Large intestine (tissue), 3 donors: ENCODE data around the gene FOXP1. TPM values are rescaled to one million over a fixed set of nuclear protein-coding genes. Genes with fewer than 3 reads are reported as not detected.

ENCODE experiments used
- DNase-seq, 2 donors: peaks; one replicate each; pipeline versions ENCODE4 v3.0.0 to v3.0.0-alpha.2; 2013
- H3K27ac ChIP-seq: one replicate; pipeline ENCODE4 v1.5.1; 2013; ENCODE audit warnings: low read length
- H3K27me3 ChIP-seq: 2 replicates; pipeline ENCODE4 v1.6.1; 2013; ENCODE audit warnings: low read length; ENCODE audit not compliant: control insufficient read depth, insufficient read depth
- H3K36me3 ChIP-seq: 2 replicates; pipeline ENCODE4 v1.6.1; 2013; ENCODE audit warnings: low read length; ENCODE audit not compliant: control insufficient read depth, insufficient read depth
- H3K4me1 ChIP-seq: one replicate; pipeline ENCODE4 v1.6.1; 2013; ENCODE audit warnings: low read length; ENCODE audit not compliant: control insufficient read depth, insufficient read depth
- H3K4me3 ChIP-seq: one replicate; pipeline ENCODE4 v1.5.1; 2013; ENCODE audit warnings: low read length
- H3K9me3 ChIP-seq: one replicate; pipeline ENCODE4 v1.6.1; 2013; ENCODE audit warnings: mild to moderate bottlenecking, low read depth, low read length, moderate library complexity; ENCODE audit not compliant: control insufficient read depth
- WGBS: methylation state at CpG from one replicate; pipeline ENCODE4 v1.1.5; 2013; ENCODE audit warnings: low lambda C conversion rate; ENCODE audit not compliant: insufficient coverage; 5-methylcytosine and 5-hydroxymethylcytosine counted together
- polyA plus RNA-seq: library from polyadenylated mRNA; unstranded; fragments of 120-200 nt; gene quantifications from one replicate; pipeline ENCODE4 v1.2.1, GENCODE V29; 2013

The FOXP1 gene
- polyA plus RNA-seq, 1 donor = 64.1 TPM

DNA sequence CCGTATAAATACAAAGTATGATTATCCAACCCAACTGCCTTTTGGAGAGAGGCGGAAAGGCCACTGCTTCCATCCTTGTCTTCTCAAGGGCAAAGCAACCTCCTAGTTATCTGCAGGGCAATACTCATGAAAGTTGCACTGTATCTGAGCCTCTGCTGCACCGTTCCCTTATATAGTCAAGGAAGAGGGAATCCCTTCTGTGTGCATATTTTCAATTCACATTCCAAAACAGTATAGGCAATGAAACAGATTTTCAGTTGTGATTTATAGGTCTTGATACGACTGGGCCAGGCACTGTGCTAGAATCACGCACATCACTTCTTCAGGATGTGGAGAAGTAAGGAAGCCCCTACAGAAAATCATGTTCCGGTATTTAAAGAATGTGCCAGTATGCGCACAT, 455.7 kb downstream of the FOXP1 start:
- WGBS = 20% methylated on average over 1 of the region's 7 CpGs
- Histone ChIP-seq H3K27me3 (no peaks in the 10 kb centered on the region), H3K4me1 (peaks cover 35% of the 10 kb centered on the region), H3K27ac (peak overlapping the region; percentile 83), H3K9me3 (no peaks in the 10 kb centered on the region), H3K36me3 (peaks cover 4% of the 10 kb centered on the region), H3K4me3 (no peak overlapping the region)
- no peak for DNase-seq

DNA sequence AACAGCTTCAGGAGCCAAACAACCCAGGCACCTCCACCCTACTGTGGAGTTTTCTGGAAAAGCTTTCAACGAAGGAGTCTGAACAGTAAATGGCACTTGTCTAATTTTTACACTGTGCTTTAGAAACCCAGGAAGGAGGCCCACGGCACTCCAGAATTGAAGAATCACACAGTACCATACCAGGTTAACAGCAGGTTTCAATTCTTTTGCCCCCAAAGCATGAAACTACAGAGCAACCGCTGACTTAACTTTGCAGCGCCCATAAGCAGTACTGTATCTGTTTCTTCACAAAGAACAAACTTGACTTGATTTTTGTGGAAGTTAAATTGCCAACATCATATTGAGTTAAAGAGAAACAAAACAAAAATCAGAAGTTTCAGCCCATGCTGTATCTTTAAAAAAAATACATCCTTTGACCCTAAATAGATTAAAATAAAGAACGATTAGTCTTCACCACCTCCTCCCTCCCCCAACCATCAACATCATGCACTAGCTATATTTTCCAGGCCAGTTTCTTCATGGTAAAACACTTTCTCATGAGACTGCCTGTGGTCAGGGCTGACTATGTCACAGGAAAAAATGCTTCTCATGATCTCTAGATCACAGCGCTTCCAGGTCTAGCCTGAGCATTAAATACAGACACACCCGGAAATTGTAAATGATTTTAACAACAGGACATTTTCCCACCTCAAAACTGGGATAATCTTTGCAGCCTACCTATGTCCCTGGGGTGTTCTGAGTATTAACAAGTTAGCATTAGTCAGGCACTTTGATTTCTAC, 456.3 kb downstream of the FOXP1 start:
- WGBS = 0% methylated on average over 1 of the region's 7 CpGs
- Histone ChIP-seq H3K4me3 (no peak overlapping the region), H3K27ac (peak overlapping the region; percentile 83), H3K36me3 (peaks cover 4% of the 10 kb centered on the region), H3K9me3 (no peaks in the 10 kb centered on the region), H3K4me1 (peaks cover 29% of the 10 kb centered on the region), H3K27me3 (no peaks in the 10 kb centered on the region)
- peak in 1 of 2 donors; percentile 73 for DNase-seq

DNA sequence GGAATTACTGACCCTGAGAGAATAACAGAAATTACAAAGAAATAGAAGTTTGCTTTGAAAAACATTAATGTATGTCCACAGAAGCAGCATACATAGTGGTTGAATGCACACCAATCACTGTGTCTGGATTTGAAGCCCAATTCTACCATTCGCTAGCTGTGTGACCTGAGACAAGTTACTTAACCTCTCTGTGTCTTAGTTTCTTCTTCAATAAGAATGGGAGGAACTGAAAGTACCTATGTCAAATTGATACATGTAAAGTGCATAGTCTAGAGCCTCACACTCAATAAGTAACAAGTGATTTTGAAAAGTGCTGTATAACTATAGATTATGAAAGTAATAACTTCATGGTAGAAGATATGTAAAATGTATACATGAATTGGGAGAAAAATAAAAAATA, 457.8 kb downstream of the FOXP1 start:
- whole genome bisulfite sequencing = no CpG with 5 or more reads among the region's 1 CpG
- Histone ChIP-seq H3K36me3 (peaks cover 4% of the 10 kb centered on the region), H3K9me3 (no peaks in the 10 kb centered on the region), H3K4me3 (no peak overlapping the region), H3K27ac (no peak overlapping the region), H3K27me3 (no peaks in the 10 kb centered on the region), H3K4me1 (peaks cover 14% of the 10 kb centered on the region)
- DNase-seq = no peak

DNA sequence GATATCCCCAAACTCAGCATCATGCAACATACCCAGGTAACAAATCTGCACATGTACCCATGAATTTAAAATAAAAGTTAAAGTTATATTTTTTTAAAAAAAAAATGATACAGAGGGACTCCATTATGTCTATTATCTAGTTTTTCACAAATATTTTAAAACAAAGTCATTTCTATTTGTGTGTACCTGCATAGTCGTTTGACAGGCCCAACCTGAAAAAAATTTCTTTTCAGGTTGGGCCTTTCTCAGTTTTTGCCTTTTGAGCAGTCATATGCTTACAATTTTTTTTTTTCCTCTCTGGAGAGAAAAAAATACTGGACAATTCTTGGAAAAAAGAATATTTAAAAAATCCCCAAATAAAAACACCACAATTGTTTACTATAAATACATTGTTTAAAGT, 459.5 kb downstream of the FOXP1 start:
- Histone ChIP-seq H3K4me1 (peaks cover 18% of the 10 kb centered on the region), H3K27me3 (no peaks in the 10 kb centered on the region), H3K36me3 (peaks cover 4% of the 10 kb centered on the region), H3K27ac (no peak overlapping the region), H3K9me3 (no peaks in the 10 kb centered on the region), H3K4me3 (no peak overlapping the region)
- no peak for DNase-seq
- 50% methylated on average over 1 of the region's 1 CpG for WGBS

DNA sequence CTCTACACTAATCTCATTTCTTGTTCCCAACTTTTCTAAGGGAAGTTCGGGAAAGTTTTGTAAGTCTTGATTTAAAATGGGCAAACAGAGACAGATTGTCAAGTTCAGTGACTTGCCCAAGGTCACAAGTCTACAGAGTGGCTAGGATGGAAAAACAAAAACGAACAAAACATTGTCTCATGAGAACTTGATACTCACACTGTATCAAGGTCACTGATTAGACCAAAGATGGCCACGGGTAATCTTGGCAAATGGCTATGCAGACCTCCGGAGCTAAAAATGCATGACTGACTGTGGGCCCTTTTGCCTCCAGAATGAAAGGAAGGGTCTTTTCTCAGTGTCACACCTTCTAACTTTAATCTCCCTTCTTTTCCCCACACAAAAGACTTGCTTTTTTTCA, 460.9 kb downstream of the FOXP1 start:
- Histone ChIP-seq H3K9me3 (no peaks in the 10 kb centered on the region), H3K36me3 (peaks cover 4% of the 10 kb centered on the region), H3K4me1 (peaks cover 17% of the 10 kb centered on the region), H3K4me3 (no peak overlapping the region), H3K27ac (no peak overlapping the region), H3K27me3 (no peaks in the 10 kb centered on the region)
- 100% methylated on average over 1 of the region's 4 CpGs for WGBS
- DNase-seq = no peak

- H3K36me3 ChIP-seq = peaks cover 4% of the 10 kb centered on the region
- peaks cover 13% of the 10 kb centered on the region for H3K4me1 ChIP-seq
- no peaks in the 10 kb centered on the region for H3K27me3 ChIP-seq
- no CpG with 5 or more reads among the region's 3 CpGs for WGBS
- no peak overlapping the region for H3K4me3 ChIP-seq
- no peak overlapping the region for H3K27ac ChIP-seq
- no peak for DNase-seq
- H3K9me3 ChIP-seq = no peaks in the 10 kb centered on the region
Measured at GRCh38 chr3:71121429-71122167, 461.9 kb downstream of the FOXP1 start.

DNA sequence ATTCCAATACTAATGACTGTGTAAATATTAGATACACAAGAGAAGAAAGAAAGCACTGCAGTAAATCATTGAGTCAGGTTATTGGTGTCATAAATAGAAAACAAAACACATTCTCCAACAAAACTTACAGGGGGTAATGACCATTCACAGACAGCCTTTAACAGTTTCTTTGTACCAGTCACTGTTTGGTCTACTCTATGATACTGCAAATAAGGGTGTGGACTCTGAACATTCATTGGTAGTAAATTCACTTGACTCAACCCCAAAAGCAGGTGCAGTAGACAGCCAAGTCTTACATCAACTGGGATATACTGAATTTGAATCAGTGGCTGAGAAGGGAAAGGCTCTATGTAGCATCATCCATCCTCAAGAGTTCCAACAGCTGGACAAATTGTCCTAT, 463.5 kb downstream of the FOXP1 start:
- no peak overlapping the region for H3K4me3 ChIP-seq
- H3K4me1 ChIP-seq = peaks cover 13% of the 10 kb centered on the region
- H3K9me3 ChIP-seq = no peaks in the 10 kb centered on the region
- no peaks in the 10 kb centered on the region for H3K27me3 ChIP-seq
- peaks cover 4% of the 10 kb centered on the region for H3K36me3 ChIP-seq
- DNase-seq = peak in 1 of 2 donors; percentile 74
- H3K27ac ChIP-seq = peak overlapping the region; percentile 61

DNA sequence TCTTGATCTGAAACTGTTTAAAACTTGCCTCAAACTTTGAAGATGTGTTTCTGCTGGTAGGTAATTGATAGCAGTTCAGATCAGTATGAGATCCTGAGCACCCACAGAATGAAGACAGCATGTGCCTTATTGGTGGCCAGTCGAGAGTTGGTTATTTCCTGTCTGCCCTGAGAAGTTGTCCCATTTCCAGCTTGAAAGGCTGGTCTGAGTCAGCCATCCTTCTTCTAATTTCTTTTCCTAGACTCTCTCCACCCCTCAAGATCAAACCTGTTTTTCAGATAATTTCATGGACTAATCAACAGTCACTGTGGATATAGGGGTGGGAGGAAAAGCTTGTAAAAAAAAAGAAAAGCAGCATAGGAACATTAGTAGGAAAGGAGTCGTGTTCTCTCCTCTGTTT, 464.4 kb downstream of the FOXP1 start:
- peak overlapping the region; percentile 61 for H3K27ac ChIP-seq
- no CpG with 5 or more reads among the region's 2 CpGs for WGBS
- DNase-seq = no peak
- no peaks in the 10 kb centered on the region for H3K9me3 ChIP-seq
- no peak overlapping the region for H3K4me3 ChIP-seq
- H3K27me3 ChIP-seq = no peaks in the 10 kb centered on the region
- H3K4me1 ChIP-seq = peaks cover 13% of the 10 kb centered on the region
- H3K36me3 ChIP-seq = peaks cover 4% of the 10 kb centered on the region

GRCh38 chr3:71118436-71118835, 465.1 kb downstream of the FOXP1 start:
- Histone ChIP-seq H3K36me3 (peaks cover 4% of the 10 kb centered on the region), H3K27me3 (no peaks in the 10 kb centered on the region), H3K4me1 (peaks cover 13% of the 10 kb centered on the region), H3K9me3 (no peaks in the 10 kb centered on the region), H3K27ac (no peak overlapping the region), H3K4me3 (no peak overlapping the region)
- 92% methylated on average over 2 of the region's 4 CpGs for WGBS
- no peak for DNase-seq

DNA sequence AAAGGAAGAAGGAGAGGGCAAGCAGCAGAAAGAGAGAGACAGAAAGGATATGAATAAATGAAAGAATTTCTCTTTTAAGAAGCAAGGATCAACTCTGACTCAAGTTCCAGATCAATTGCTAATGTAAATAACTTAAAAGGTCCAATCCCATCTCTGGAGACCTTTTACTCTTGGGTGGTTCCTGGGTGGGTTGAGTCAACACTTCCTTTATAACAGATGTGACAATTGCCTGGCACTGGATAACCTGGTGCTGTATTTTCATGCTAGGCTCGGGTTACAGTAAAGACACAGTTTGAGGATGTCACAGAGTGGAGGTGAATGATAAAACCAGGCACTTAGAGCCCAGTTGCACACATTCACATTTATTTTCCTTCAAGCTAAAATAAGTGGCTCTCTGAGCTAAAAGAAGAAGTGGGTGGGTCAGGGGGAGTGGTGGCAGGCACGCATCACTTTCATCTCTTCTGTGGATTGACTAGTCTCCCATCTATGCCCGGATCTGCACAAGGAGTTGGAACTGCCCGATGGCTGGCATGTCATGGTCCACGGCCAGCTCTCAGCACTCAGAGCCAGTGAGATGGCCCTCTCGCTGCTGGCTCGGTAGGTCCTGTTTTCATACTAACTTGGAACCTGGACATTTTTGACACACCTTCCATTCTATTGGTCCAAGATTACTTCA, 465.8 kb downstream of the FOXP1 start:
- H3K9me3 ChIP-seq = no peaks in the 10 kb centered on the region
- WGBS = no CpG with 5 or more reads among the region's 7 CpGs
- H3K27me3 ChIP-seq = no peaks in the 10 kb centered on the region
- peak overlapping the region; percentile 15 for H3K27ac ChIP-seq
- H3K4me1 ChIP-seq = peaks cover 13% of the 10 kb centered on the region
- DNase-seq = no peak
- H3K4me3 ChIP-seq = no peak overlapping the region
- H3K36me3 ChIP-seq = peaks cover under 1% of the 10 kb centered on the region
